Astrocyte (in vitro differentiated cells and primary cell): ENCODE data around the gene DCTN4. TPM values are rescaled to one million over a fixed set of nuclear protein-coding genes. Genes with fewer than 3 reads are reported as not detected.

Experiments
- DNase-seq: peaks from one replicate; pipeline ENCODE4 v3.0.0-alpha.2; 2010; ENCODE audit warnings: low read depth
- FAIRE-seq: peaks from 2 replicates; lab custom pipeline; 2011; peaks lifted over from hg19 to GRCh38; lab: Jason Lieb, UNC
- H2AFZ ChIP-seq: 2 replicates; pipeline ENCODE4 v1.6.0; 2012; ENCODE audit warnings: low read depth, low read length, inconsistent platforms
- H3K27ac ChIP-seq: 2 replicates; pipeline ENCODE4 v1.5.1; 2011; ENCODE audit warnings: low read depth, low read length, inconsistent platforms
- H3K27me3 ChIP-seq: 2 replicates; pipeline ENCODE4 v1.6.0; 2011; ENCODE audit warnings: low read length, inconsistent platforms; ENCODE audit not compliant: insufficient read depth
- H3K36me3 ChIP-seq: 2 replicates; pipeline ENCODE4 v1.5.1; 2011; ENCODE audit warnings: low read length, inconsistent platforms; ENCODE audit not compliant: insufficient read depth
- H3K4me1 ChIP-seq: 2 replicates; pipeline ENCODE4 v1.5.1; 2011; ENCODE audit warnings: low read length, inconsistent platforms; ENCODE audit not compliant: insufficient read depth
- H3K4me2 ChIP-seq: 2 replicates; pipeline ENCODE4 v1.6.0; 2012; ENCODE audit warnings: low read length, inconsistent platforms
- H3K4me3 ChIP-seq: 2 replicates; pipeline ENCODE4 v1.5.1; 2011; ENCODE audit warnings: low read depth, mild to moderate bottlenecking, low read length, inconsistent platforms; ENCODE audit not compliant: insufficient read depth
- H3K79me2 ChIP-seq: 2 replicates; pipeline ENCODE4 v1.6.0; 2012; ENCODE audit warnings: mild to moderate bottlenecking, low read length, inconsistent platforms; ENCODE audit not compliant: insufficient read depth
- H3K9ac ChIP-seq: 2 replicates; pipeline ENCODE4 v1.6.0; 2012; ENCODE audit warnings: mild to moderate bottlenecking, low read length, inconsistent platforms
- H3K9me3 ChIP-seq: 2 replicates; pipeline ENCODE4 v1.5.1; 2012; ENCODE audit warnings: low read depth, mild to moderate bottlenecking, low read length, inconsistent platforms; ENCODE audit not compliant: insufficient read depth
- H4K20me1 ChIP-seq: 2 replicates; pipeline ENCODE4 v1.6.0; 2012; ENCODE audit warnings: low read length, inconsistent platforms; ENCODE audit not compliant: insufficient read depth
- H3K27ac Mint-ChIP-seq: one replicate; pipeline ENCODE4 v1.8.0; 2021; ENCODE audit warnings: mild to moderate bottlenecking, mixed read lengths; ENCODE audit not compliant: unreplicated experiment
- H3K27me3 Mint-ChIP-seq: one replicate; pipeline ENCODE4 v1.8.0; 2021; ENCODE audit warnings: low read depth, mixed read lengths; ENCODE audit not compliant: unreplicated experiment
- H3K36me3 Mint-ChIP-seq: one replicate; pipeline ENCODE4 v1.8.0; 2021; ENCODE audit warnings: low read depth, mixed read lengths; ENCODE audit not compliant: unreplicated experiment
- H3K4me1 Mint-ChIP-seq: one replicate; pipeline ENCODE4 v1.8.0; 2021; ENCODE audit warnings: low read depth, mixed read lengths; ENCODE audit not compliant: unreplicated experiment
- H3K4me3 Mint-ChIP-seq: one replicate; pipeline ENCODE4 v1.8.0; 2021; ENCODE audit warnings: mild to moderate bottlenecking, moderate library complexity, mixed read lengths; ENCODE audit not compliant: unreplicated experiment
- H3K9me3 Mint-ChIP-seq: one replicate; pipeline ENCODE4 v1.8.0; 2021; ENCODE audit warnings: mild to moderate bottlenecking, mixed read lengths; ENCODE audit not compliant: unreplicated experiment
- EZH2 ChIP-seq: IDR thresholded peaks from 2 replicates; pipeline ENCODE4 v1.6.1; 2012; ENCODE audit warnings: mild to moderate bottlenecking, low read length, inconsistent platforms; ENCODE audit not compliant: insufficient read depth
- total RNA-seq: library from RNA; stranded (reverse); gene quantifications from 2 replicates; pipeline ENCODE4 v1.2.1, GENCODE V29; 2021
- TF ChIP-seq, protein P1 (sequence below): IDR thresholded peaks from 2 replicates; pipeline ENCODE4 v1.5.1; 2011; ENCODE audit warnings: low read depth, mild to moderate bottlenecking, inconsistent platforms, low read length, moderate library complexity; ENCODE audit not compliant: insufficient read depth

DCTN4 gene
- total RNA-seq, 1 donor from 2014 or later, result 57.0 TPM

DNA sequence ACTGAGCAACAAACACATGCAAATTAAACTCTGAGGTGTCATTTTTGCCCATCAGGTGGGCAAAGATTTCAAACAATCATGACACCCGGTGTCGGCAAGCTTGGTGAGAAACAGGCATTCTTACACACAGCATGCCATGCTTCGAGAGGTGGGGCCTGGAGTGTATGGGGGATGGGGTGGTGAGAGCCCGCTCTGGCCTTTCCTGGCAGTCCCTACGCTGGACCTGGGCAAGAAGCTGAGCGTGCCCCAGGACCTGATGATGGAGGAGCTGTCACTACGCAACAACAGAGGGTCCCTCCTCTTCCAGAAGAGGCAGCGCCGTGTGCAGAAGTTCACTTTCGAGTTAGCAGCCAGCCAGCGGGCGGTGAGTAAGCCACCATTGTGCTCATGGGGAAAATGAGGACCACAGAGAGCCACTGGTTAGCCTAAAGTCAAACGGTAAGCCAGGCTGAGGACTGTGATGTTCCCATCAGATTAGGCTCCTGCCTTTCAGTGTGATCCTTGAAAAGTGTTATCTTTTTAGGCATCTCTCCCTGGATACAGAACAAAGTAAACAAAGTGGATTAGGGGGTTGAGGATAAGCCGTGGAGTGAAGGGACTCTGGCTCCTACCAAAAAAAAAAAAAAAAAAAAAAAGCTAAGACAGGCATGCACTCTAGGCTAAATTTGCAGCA is 88.4 kb downstream of the DCTN4 start:
- no peak for TF ChIP-seq EZH2
- Mint-ChIP-seq H3K9me3 (no peaks in the 10 kb centered on the region), H3K27me3 (no peaks in the 10 kb centered on the region), H3K36me3 (peaks cover 1% of the 10 kb centered on the region), H3K4me3 (peak overlapping the region; percentile 73), H3K4me1 (peaks cover 12% of the 10 kb centered on the region), H3K27ac (no peak overlapping the region)
- H4K20me1 ChIP-seq, result no peaks in the 10 kb centered on the region
- no peak overlapping the region for H3K9ac ChIP-seq
- FAIRE-seq, result no peak
- DNase-seq, result no peak
- no peaks in the 10 kb centered on the region for H3K9me3 ChIP-seq
- no peaks in the 10 kb centered on the region for H3K79me2 ChIP-seq
- H3K27ac ChIP-seq, result no peak overlapping the region
- no peak overlapping the region for H2AFZ ChIP-seq
- H3K4me3 ChIP-seq, result no peak overlapping the region
- H3K36me3 ChIP-seq, result no peaks in the 10 kb centered on the region
- H3K4me1 ChIP-seq, result peaks cover 22% of the 10 kb centered on the region
- H3K27me3 ChIP-seq, result no peaks in the 10 kb centered on the region
- no peak overlapping the region for H3K4me2 ChIP-seq

DNA sequence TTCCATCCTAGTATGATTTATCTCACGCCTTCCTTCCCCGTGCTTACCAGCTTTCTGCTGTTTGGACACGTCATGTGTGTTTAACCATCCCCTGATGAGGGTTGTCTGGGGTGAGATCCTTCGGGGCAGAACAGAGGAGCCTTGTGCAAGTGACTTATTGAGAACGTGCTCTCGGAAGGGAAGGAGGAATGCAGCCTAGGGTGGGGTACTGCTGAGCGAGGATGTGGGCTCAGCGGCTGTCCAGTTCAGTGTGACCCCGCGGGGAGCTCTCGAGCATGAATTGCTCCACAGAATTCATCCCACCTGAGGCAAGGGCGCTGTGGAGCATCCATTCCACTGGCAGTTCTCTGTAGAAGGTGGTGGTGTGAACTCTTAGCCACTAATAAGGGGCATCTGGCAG is 93.8 kb downstream of the DCTN4 start:
- peaks cover 25% of the 10 kb centered on the region for H3K27me3 Mint-ChIP-seq
- no peak for DNase-seq
- H3K27ac Mint-ChIP-seq, result no peak overlapping the region

DNA sequence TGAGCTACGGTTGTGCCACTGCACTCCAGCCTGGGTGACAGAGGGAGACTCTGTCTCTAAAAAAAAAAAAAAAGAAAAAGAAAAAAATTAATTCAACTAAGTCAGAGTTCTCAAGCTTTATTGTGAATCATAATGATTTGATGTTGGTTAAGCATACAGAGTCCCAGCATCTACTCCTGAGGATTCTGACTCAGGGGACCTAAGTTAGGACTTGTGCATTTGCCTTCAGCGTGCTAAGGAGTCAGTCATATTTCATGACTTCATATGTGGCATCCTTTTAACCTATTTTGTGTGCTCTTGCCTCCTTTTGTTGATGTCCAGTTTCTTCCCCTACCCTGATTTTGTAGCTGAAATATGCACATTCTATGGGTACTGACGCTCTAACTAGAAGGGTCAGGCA is 94.9 kb downstream of the DCTN4 start:
- Histone ChIP-seq H3K4me2 (no peak overlapping the region), H3K27me3 (peaks cover 14% of the 10 kb centered on the region), H3K4me3 (no peak overlapping the region), H3K9me3 (no peaks in the 10 kb centered on the region), H3K4me1 (no peaks in the 10 kb centered on the region), H3K9ac (no peak overlapping the region), H2AFZ (no peak overlapping the region), H3K27ac (no peak overlapping the region), H3K79me2 (no peaks in the 10 kb centered on the region), H3K36me3 (no peaks in the 10 kb centered on the region), H4K20me1 (peaks cover 3% of the 10 kb centered on the region)
- Mint-ChIP-seq H3K27ac (no peak overlapping the region), H3K36me3 (no peaks in the 10 kb centered on the region), H3K9me3 (no peaks in the 10 kb centered on the region), H3K4me1 (peaks cover 8% of the 10 kb centered on the region), H3K27me3 (peaks cover 28% of the 10 kb centered on the region), H3K4me3 (no peak overlapping the region)
- FAIRE-seq (no peak), DNase-seq (no peak)
- TF ChIP-seq, protein P1, sequence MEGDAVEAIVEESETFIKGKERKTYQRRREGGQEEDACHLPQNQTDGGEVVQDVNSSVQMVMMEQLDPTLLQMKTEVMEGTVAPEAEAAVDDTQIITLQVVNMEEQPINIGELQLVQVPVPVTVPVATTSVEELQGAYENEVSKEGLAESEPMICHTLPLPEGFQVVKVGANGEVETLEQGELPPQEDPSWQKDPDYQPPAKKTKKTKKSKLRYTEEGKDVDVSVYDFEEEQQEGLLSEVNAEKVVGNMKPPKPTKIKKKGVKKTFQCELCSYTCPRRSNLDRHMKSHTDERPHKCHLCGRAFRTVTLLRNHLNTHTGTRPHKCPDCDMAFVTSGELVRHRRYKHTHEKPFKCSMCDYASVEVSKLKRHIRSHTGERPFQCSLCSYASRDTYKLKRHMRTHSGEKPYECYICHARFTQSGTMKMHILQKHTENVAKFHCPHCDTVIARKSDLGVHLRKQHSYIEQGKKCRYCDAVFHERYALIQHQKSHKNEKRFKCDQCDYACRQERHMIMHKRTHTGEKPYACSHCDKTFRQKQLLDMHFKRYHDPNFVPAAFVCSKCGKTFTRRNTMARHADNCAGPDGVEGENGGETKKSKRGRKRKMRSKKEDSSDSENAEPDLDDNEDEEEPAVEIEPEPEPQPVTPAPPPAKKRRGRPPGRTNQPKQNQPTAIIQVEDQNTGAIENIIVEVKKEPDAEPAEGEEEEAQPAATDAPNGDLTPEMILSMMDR, result no peak

More for the DNA sequence above, 93.8 kb downstream of the DCTN4 start:
- no peak overlapping the region for H3K4me3 Mint-ChIP-seq
- Histone ChIP-seq H3K4me1 (no peaks in the 10 kb centered on the region), H3K9me3 (no peaks in the 10 kb centered on the region), H2AFZ (no peak overlapping the region), H3K36me3 (no peaks in the 10 kb centered on the region), H3K4me2 (no peak overlapping the region), H4K20me1 (no peaks in the 10 kb centered on the region), H3K27ac (no peak overlapping the region), H3K4me3 (no peak overlapping the region), H3K27me3 (peaks cover 14% of the 10 kb centered on the region), H3K9ac (no peak overlapping the region), H3K79me2 (no peaks in the 10 kb centered on the region)
- peaks cover 5% of the 10 kb centered on the region for H3K4me1 Mint-ChIP-seq
- no peak for FAIRE-seq
- no peak for TF ChIP-seq EZH2
- TF ChIP-seq, protein P1, result no peak
- no peaks in the 10 kb centered on the region for H3K9me3 Mint-ChIP-seq
- H3K36me3 Mint-ChIP-seq, result no peaks in the 10 kb centered on the region
